Measurements from ENCODE around the gene HRH2.

GRCh38 chr5:175706499-175706898 lies 48.6 kb downstream of the HRH2 start:
- no peak for TF ChIP-seq CTCF (IDR thresholded peaks at IDR 0.05; ENCODE audit: low read length)
- TF ChIP-seq EZH2 (IDR thresholded peaks at IDR 0.05; ENCODE audit: borderline replicate concordance, low read length) = no peak

All from OCI-LY1 (cell line).